Frontal cortex (tissue), 4 donors: ENCODE data around the gene THAP4. TPM values are rescaled to one million over a fixed set of nuclear protein-coding genes. Genes with fewer than 3 reads are reported as not detected.

Source experiments
- DNase-seq, 2 donors: peaks; one replicate each; pipeline ENCODE4 v3.0.0; 2012; ENCODE audit warnings: low spot score in 2 of 2
- FAIRE-seq: peaks from 2 replicates; lab custom pipeline; 2012; peaks lifted over from hg19 to GRCh38; lab: Jason Lieb, UNC
- total RNA-seq: library from RNA; depleted of rRNA; stranded (reverse); fragments of >200 nt; gene quantifications from one replicate; pipeline ENCODE4 v1.2.3, GENCODE V29; 2014
- donor health status: control.
- donor health status: control.
- donor health status: control.

THAP4 gene
- total RNA-seq, 1 donor from 2014 or later: 23.6 TPM

DNA sequence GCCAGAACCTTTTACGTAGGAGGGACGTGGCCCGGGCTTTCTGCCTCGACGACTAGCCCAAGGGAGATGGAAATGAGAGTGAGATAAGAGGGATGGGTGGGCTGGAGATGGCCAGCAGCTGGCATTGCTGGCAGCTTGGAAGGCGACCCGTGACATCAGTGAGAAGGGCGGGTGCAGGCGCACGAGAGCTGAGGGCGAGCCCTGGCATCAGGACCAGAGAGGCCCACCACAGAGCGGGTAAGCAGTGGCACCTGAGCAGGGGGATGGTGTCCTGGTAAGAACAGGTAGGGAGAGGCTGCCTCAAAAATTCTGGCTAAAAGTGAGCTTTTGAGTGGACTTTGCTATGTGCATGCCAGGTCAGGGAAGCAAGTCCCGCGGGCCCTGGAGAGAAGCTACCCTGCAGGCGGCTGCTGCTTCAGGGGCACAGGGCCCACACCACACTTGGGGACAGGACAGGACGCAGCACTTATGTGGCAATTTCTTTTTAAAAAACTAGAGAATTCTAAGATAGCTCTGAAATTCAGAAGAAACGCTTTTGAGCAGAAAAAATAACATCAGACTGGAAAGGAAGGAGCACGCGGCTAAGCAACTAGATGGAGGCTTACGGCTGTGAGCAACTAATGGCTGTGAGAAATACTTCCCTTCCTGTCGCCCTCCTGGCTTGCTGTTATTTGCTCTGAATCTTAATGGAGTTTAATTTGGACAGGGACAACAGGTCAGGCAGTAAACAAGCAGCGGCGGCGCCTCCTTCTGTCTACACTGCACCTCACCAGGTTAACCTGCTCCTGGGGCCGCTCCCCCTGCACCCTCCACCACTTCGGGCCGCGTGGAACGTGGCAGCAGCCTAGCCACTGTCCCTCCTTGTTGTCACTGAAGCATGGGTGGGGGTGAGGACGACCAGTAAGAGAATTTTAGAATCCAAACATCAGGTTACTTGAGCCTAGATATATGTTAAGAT lies 20.5 kb downstream of the THAP4 start:
- DNase-seq: no peak

DNA sequence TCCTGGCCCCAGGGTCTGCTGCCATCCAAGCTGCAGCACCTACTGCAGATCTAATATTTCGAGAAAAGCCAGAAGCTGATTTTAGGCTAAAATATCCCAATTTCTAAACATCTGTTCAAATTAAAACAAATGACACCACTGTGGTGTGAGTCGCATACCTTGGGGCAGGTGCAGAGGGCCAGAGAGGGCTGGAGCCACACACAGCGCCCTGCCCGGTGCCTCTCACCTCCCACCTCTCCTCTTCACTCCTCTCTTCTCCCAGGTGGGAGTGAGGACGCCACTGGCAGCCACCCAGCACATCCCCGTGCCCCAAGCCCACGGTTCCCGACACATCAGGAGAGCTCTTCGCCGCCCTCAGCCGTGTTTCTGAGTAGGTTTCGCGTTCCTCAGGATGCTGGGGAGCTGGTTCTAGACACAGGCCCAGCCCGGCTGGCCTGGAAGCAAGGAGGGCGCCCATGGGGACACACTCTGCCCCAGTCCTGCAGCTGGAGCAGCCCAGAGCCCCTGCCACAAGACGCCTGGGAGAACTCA lies 21.4 kb downstream of the THAP4 start:
- DNase-seq (no peak), FAIRE-seq (no peak)

More for the DNA sequence above, 20.5 kb downstream of the THAP4 start:
- no peak for FAIRE-seq

DNA sequence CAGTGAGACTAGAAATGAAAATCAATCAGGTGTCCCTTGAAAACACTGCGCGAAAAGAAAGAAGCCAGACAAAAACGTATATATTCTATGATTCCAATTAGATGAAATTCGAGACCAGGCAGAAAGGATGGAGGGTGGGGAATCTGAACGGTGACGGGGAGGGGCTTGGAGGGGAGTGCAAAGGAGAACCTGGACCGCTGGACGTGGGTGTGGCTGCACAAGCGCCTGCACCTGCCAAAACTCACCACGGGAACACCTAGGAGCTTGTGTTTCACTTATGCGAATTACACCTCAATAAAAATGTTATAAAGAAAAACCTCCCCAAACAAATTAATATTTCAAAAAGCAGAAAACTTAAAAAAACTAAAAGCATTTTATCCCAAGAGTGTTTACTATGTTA lies 21.9 kb downstream of the THAP4 start:
- DNase-seq: no peak
- no peak for FAIRE-seq

DNA sequence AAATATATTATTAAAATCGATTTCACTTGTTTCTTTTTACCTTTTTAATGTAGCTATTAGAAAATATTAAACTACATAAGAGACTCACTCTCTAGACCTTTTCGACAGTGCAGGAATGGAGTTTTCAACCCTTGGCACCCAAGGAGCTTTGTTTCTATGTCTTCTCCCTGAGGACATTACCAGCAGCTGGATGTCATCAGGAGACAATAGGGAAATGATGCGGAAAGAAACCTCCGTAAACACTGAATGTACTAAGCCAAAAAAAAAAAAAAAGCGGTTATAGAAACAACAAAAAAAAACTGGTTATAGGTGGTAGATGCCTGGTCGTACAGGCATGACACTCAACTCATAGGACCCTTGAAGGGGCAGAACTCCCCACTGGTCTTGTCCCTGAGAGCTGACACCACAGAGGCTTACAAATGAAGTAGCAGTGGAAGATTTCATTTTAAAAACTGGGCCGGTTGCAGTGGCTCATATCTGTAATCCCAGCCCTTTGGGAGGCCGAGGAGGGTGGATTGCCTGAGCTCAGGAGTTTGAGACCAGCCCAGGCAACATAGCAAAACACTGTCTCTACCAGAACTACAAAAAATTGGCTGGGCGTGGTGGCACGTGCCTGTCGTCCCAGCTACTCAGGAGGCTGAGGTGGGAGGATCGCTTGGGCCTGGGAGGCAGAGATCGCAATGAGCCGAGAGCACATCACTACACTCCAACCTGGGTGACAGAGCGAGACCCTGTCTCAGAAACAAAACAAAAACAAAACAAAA lies 23.8 kb downstream of the THAP4 start:
- no peak for DNase-seq

DNA sequence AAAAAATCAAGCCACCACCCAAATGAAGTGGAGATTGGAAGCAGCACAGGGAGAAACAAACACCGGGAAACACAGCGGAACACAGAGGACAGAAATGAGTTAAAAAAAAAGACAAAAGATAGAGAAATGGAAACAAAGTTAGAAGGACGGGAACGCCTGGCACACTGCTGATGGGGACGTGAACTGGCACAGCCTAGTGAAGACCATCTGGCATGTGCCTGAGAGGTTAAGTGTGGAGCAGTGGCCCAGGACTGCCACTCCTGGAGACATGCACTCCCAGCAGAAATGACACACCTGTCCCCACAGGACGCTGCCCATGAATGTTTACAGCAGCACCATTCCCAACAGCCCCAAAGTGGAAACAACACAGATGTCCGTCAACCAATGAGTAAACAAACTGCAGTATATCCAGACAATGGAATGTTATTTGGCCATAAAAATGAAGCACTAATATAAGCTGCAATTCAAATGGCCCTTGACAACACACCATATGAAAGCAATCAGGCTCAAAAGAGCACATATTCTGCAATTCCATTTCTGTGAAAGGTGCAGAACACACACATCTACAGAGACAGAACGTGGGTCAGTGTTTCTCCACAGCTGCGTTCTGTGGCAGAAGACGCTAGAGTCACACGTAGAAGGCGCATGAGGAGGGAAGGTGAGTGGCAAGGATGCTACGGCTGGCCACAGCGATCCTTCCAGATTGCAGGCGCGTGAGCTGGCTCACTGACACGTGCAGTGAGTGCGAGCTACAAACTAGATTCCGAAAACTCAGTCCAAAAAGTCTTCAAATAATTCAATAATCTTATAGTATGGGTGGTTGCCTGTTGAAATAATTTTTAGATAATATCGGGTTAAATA lies 24.6 kb downstream of the THAP4 start:
- DNase-seq: no peak
- no peak for FAIRE-seq

More for the DNA sequence above, 23.8 kb downstream of the THAP4 start:
- no peak for FAIRE-seq

DNA sequence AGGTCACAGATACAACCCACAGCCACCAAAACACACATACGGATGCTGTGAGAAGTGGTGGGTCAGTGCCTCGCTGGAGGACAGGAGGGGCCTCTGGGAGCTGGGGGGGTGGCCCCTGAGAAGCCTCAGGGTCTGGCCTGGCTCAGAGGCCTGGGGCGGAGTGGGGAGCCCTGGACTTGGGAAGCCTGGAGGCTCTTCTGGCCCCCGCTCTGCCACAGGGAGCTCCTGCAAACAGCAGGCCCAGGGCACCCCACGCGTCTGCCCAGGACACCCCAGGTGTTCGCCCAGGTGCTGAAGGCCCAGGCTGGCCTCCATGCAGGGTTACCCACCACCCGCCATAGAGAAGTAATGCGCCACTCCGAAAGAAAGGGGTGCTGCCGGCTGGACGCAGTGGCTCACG lies 25.9 kb downstream of the THAP4 start:
- DNase-seq (no peak), FAIRE-seq (no peak)

DNA sequence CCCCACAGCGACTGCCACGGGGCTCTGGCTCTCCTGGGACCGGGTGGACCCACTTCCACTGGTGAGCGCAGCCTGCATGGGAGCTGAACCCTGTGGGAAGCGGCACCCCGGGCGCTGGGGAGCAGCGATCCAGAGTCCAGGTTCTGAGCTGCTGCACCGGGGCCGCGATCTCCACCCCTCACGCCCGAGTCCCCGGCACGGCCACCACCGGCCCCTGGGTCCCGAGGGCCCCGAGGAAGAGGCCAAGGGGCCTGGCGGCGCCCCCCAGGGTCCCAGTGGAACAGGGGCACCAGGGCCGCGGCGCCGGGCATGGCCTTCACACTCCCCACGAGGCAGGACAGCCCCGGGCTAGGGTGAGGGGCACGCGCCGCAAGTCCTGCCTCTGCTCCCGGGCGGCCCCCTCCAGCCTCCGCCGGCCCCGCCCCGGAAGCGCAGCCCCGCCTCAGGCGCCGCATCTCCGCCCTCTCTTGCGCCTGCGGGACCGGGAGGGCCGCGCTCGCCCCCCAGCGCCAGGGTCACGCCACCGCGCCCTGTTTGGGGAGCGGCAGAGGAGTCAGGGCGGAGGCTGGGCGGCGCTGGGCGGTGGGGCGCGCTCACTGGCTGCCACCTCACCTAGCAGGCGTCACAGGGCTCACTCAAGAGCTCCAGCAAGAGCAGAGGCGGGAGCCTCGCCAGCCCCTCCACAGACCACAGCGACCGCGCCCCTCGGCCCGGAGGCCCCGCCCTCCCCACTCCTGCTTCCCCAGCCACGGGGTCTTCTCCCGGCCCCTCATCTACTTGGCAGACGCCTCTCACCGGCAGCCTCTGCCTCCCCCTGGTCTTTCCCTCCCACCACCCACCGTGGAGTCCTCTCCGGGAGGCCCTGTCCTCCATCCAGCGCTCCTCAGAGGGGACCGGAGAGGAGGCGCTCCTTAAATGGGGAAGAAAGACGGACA lies 26.8 kb downstream of the THAP4 start:
- peak; percentile 78 to 88 for DNase-seq

DNA sequence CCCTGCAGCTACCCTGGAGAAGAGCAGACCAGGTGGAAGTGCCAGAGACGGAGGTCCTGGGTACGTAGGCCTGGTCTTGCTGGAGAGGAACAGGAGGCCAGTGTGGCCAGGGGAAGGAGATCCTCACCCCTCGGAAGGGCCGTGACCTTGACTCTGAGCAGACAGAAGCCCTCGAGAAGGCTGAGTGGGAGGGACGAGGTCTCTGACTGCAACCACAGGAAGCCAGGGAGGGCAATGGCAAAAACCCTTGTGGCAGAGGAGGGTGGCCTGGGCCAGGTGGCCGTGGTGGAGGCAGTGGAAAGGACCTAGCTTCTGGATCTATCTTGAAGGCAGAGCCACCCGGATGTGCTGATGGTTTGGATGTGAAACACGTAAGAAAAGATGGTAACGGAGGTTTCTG lies 28.1 kb downstream of the THAP4 start:
- FAIRE-seq (no peak), DNase-seq (no peak)

More for the DNA sequence above, 26.8 kb downstream of the THAP4 start:
- FAIRE-seq: no peak

DNA sequence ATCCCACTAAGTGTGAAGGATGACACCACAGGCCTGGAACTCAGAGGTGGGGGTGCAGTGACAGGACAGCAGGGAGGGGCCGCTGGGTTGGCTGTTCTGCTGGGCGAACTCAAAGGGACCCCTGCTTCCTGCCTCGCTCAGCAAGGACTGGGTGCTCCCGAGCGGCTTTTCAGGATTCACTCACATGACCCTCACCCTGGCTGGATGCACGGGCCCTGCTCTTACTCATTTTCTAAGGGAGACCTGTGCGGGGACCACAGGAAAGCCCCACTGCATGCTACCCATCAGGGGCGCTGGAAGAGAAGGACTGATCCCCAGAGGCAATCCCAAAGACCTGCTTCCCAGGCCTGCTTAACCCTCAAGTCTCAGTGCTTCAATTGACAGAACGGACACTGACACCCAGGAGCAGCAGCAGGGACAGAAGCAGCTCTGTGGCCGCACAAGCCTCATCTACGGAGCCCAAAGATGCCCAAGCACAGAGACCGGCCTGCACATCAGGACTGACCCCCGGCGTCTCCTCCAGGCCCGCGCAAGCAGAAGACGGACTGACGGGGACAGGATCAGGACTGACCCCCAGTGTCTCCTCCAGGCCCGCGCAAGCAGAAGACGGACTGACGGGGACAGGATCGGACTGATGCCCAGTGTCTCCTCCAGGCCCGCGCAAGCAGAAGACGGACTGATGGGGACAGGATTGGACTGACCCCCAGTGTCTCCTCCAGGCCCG lies 29.6 kb downstream of the THAP4 start:
- FAIRE-seq (no peak), DNase-seq (no peak)

DNA sequence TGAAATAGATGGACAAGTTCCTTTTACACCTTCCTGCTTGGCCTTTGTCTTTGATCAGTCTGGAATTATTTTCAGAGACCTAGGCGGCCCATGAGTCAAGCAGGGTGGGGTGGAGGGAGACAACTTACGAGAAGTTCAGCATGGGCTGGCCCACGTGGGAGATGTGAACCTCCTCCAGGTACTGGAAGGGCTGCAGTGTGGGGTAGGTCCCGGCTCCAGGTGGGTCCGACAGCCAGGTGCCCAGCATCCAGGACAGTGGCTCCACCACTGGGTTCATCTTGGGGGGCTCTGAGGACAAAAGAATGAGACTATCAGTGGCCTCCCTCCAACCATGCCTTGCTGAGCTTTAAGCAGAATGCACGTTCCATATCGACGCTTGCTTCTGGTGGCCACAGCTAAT lies 30.8 kb downstream of the THAP4 start:
- no peak for DNase-seq
- no peak for FAIRE-seq

DNA sequence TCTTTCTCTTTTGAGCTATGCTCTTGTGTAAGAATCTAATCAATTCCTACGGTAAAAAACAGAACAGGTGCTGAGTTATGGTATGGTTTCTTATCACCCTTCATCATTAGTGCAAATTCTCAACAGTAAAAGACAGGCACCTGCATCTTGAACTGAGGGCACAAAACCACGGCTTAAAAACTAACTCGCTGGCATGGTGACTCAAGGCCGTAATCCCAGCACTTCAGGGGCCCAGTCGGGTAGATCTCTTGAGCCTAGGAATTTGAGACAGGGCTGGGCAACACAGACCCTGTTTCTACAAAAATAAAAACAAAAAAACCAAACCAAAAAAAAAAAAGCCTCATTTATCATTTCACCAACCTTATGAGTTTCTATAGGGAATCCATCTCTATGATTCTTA lies 33.3 kb downstream of the THAP4 start:
- no peak for DNase-seq
- no peak for FAIRE-seq

DNA sequence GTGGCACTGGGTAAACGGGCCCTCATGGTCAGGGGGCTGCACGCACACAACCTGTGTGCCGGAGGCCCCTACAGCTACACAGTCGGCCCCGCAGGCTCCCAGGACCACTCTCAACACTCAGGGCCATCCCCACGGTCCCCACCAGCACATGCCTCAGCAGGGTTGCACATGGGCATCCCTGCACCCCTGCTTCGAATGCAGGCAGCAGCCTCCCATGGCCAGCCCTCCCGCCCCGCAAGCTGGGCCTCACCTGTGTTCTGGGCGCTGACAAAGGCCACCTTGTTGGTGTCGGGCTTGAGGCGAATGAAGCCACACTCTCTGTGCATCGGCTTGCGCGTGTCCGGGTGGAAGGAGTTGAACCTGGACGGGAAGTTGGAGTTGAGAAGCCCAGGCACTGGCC lies 34.2 kb downstream of the THAP4 start:
- DNase-seq (no peak), FAIRE-seq (no peak)

DNA sequence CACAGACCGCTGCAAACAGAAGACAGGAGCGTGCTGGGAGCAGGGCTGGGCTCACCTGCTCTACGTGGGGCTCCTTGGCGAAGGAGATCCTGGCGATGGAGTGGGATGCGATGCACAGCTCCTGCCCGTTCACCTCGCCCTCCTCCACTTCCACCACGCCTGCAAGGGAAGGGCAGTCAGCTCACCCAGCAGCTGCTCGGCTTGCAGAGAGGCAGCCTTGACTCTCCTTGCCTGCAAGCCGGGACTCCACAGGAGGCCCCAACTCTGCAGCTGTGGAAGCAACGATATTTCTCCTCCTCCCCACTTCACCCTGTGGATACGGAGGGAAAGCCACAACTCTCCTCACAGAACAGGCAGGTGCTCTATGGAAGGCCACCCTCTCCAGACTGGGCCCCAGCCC lies 35.1 kb downstream of the THAP4 start:
- DNase-seq (no peak), FAIRE-seq (no peak)

DNA sequence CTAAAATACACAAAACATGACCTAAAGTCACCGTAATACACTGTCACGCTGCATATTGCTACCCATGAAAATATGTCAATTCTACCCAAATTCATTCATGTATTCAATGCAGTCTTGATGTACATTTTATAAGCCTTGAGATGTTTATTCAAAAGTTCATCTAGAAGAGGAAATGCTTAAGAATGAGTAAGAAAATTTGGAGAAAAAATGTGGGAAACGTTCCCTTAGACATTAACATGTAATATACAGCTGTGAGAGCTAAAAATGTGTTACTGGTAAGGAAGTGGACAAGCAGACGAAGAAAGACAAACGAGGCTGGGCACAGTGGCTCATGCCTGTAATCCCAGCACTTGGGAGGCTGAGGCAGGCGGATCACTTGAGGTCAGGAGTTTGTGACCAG lies 37.3 kb downstream of the THAP4 start:
- no peak for DNase-seq
- no peak for FAIRE-seq

DNA sequence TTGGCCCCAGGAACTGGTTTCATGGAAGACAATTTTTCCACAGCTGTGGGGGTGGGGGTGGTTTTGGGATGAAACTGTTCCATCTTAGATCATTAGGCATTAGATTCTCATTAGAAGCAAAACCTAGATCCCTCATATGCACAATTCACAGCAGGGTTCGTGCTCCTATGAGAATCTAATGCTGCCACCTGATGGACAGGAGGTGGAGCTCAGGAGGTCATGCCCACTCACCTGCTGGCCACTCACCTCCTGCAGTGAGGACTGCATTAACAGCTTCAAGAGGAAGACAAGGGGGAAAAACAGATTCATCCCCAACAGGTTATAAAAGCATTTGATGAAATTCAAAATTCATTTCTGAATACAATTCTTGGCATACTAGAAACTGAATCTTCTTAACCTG lies 38.5 kb downstream of the THAP4 start:
- no peak for DNase-seq
- FAIRE-seq: no peak

DNA sequence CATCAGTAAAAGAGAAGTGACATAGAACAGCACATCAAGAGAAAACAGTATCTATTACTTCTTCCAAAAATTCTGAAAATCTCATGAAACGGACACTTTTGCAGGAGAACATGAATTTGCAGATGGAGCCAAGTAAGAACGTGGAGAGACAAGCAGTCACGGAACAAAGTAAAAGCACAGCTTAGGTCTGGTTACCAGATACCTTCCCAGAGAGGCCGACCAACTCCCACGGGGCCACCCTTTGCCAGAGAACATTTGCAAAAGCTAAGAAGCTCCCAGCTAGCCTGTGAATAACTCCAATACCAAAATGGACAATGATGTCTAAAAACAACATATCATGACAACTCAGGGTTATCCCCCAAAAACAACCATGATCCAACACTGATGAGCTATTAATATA lies 38.9 kb downstream of the THAP4 start:
- FAIRE-seq (no peak), DNase-seq (no peak)

DNA sequence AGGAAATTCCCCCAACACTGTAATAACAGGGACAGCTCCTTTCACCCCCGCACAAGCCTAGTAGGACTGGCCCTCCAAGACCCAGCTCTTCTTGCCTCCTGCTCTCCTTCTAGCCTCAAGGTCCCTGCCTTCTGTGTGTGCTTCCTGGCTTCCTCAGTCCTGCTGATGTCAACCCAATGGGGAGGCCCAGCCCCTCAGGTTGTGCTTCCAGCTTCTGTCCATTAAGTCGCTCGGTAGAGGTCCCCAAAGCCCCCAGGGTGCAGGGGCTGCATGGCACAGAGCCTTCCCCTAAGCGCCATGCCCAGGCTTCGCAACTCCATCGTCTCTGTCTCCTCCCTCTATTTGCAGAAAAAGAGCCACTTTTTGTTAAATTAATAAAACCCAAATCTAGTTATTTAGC lies 39.4 kb downstream of the THAP4 start:
- FAIRE-seq: no peak
- DNase-seq: no peak

DNA sequence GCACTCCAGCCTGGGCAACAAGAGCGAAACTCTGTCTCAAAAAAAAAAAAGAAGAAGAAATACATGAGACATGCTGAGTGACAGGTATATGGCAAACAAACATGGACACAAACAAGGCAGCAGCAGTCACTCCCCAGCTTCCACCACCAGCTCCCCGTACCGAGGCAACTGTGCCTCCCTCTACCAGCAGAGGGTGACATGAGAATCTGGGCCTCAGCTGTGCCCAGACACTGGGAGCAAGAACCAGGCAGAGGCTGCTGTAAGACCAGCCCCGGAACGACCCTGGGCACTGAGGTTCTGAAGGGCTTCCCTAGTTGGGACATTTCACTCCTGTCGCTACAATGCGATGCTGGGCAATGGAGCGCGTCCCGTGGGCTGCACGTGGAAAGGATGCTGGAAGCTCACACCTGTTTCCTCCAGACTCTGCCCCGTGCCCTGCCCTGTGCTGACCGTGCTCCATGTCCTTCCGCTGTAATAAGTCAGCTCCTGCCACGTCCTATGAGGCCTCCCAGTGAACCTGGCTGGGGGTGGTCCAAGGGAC lies 41.3 kb downstream of the THAP4 start:
- no peak for FAIRE-seq
- no peak for DNase-seq
